GM12878 (cell line): ENCODE measurements around the gene TMEM120B. TPM values are rescaled to one million over a fixed set of nuclear protein-coding genes. Genes with fewer than 3 reads are reported as not detected.

Experiments used
- BRCA1 ChIP-seq: IDR thresholded peaks from 2 replicates; pipeline ENCODE4 v1.6.1; 2011; ENCODE audit warnings: low read depth, low read length, improper control_type of control experiment
- CHD4 ChIP-seq: fragments of 200-600 bp; sonication (generic); IDR thresholded peaks from 2 replicates; pipeline ENCODE4 v1.6.1; 2016; ENCODE audit warnings: mild to moderate bottlenecking
- E2F4 ChIP-seq: IDR thresholded peaks from 2 replicates; pipeline ENCODE4 v1.6.1; 2012; ENCODE audit warnings: low read depth, low read length, improper control_type of control experiment
- ETV6 ChIP-seq, 2 experiments: fragments of 450-650 bp in 1 of 2; IDR thresholded peaks in 1 of 2; conservative IDR thresholded peaks in 1 of 2; 2 replicates each; pipeline ENCODE4 v1.6.1; 2014; ENCODE audit warnings: antibody characterized with exemption in 1 of 2, borderline replicate concordance in 1 of 2, low read depth in 1 of 2, mild to moderate bottlenecking in 1 of 2, moderate library complexity in 1 of 2
- HDGF ChIP-seq: fragments of 450-650 bp; IDR thresholded peaks from 2 replicates; pipeline ENCODE4 v1.6.1; 2016; ENCODE audit warnings: antibody characterized with exemption
- KAT2A ChIP-seq: conservative IDR thresholded peaks from 2 replicates; pipeline ENCODE4 v1.6.1; 2011; ENCODE audit warnings: low read depth, low read length; ENCODE audit not compliant: control insufficient read depth
- KDM1A ChIP-seq: fragments of 200-600 bp; sonication (generic); IDR thresholded peaks from 2 replicates; pipeline ENCODE4 v1.6.1; 2016; ENCODE audit warnings: borderline replicate concordance
- LARP7 ChIP-seq: fragments of 450-650 bp; IDR thresholded peaks from 2 replicates; pipeline ENCODE4 v1.6.1; 2017; ENCODE audit warnings: mild to moderate bottlenecking
- NBN ChIP-seq: fragments of 450-650 bp; IDR thresholded peaks from 2 replicates; pipeline ENCODE4 v1.6.1; 2016
- PAX5 ChIP-seq: IDR thresholded peaks from 2 replicates; pipeline ENCODE4 v1.6.1; 2011; ENCODE audit warnings: low read depth, low read length, borderline replicate concordance
- PAX8 ChIP-seq: fragments of 450-650 bp; IDR thresholded peaks from 2 replicates; pipeline ENCODE4 v1.6.1; 2017; ENCODE audit warnings: mild to moderate bottlenecking, moderate library complexity
- PML ChIP-seq: IDR thresholded peaks from 2 replicates; pipeline ENCODE4 v1.6.1; 2012; ENCODE audit warnings: low read length, inconsistent platforms
- RFX5 ChIP-seq: IDR thresholded peaks from 2 replicates; pipeline ENCODE4 v1.6.1; 2011; ENCODE audit warnings: low read depth, low read length, improper control_type of control experiment
- SIX5 ChIP-seq: IDR thresholded peaks from 2 replicates; pipeline ENCODE4 v1.6.1; 2011; ENCODE audit warnings: mild to moderate bottlenecking, low read depth, low read length, moderate library complexity; ENCODE audit not compliant: severe bottlenecking
- SRF ChIP-seq, 2 experiments: IDR thresholded peaks; 2 replicates each; pipeline ENCODE4 v1.6.1; 2011; ENCODE audit warnings: low read depth in 2 of 2, low read length in 2 of 2, mild to moderate bottlenecking in 1 of 2, moderate library complexity in 1 of 2
- STAT1 ChIP-seq: fragments of 450-650 bp; conservative IDR thresholded peaks from 2 replicates; pipeline ENCODE4 v1.6.1; 2014; ENCODE audit warnings: antibody characterized with exemption, mild to moderate bottlenecking
- USF1 ChIP-seq: IDR thresholded peaks from 2 replicates; pipeline ENCODE4 v1.6.1; 2011; ENCODE audit warnings: borderline replicate concordance, low read depth, mild to moderate bottlenecking, moderate library complexity, mixed read lengths, low read length; ENCODE audit not compliant: insufficient read depth; ENCODE audit errors: extremely low read length
- ZBTB11 ChIP-seq: fragments of 450-650 bp; formaldehyde crosslinking; IDR thresholded peaks from 2 replicates; pipeline ENCODE4 v1.5.0; 2022; ENCODE audit warnings: mild to moderate bottlenecking, missing genetic modification characterization
- ZNF687 ChIP-seq: fragments of 450-650 bp; IDR thresholded peaks from 2 replicates; pipeline ENCODE4 v1.6.1; 2017; ENCODE audit warnings: mild to moderate bottlenecking, moderate library complexity
- ZZZ3 ChIP-seq: IDR thresholded peaks from 2 replicates; pipeline ENCODE4 v1.6.1; 2011; ENCODE audit warnings: low read depth; ENCODE audit not compliant: control insufficient read depth, insufficient read length
- polyA plus RNA-seq, 11 experiments: library from polyadenylated mRNA; depleted of rRNA in 4 of 11; unstranded in 6 of 11; stranded (reverse) in 5 of 11; fragments of >200 nt; fragmentation: Nextera tagmentation in 4 of 11; fragmentation: Illumina TruSeq in 1 of 11; extraction: Ambion mirVana in 4 of 11; extraction: Trizol in 1 of 11; gene quantifications; 1 replicate in 1 of 11; 2 replicates in 10 of 11; pipeline versions ENCODE4 v1.2.1 to v1.2.3, GENCODE V29; 2011 to 2016; ENCODE audit warnings: inconsistent platforms in 2 of 11, missing spikeins in 2 of 11, low read depth in 1 of 11
- total RNA-seq, 4 experiments: library from RNA; depleted of rRNA in 3 of 4; stranded (reverse); fragments of >200 nt in 3 of 4; fragmentation: Illumina TruSeq in 1 of 4; extraction: Trizol in 1 of 4; gene quantifications; 2 replicates each; pipeline versions ENCODE4 v1.2.1 to v1.2.3, GENCODE V29; 2013 to 2021

TMEM120B gene
- total and polyA plus RNA-seq, 10 of the 15 experiments (the other 5 are each of a cell fraction or from before 2014, with no cell fraction given): 4.0 to 26.2 (median 9.2) TPM

- no peak for TF ChIP-seq NBN
- no peak for TF ChIP-seq USF1
- TF ChIP-seq ETV6 (conservative IDR thresholded peaks at IDR 0.05 in 1 of 2, IDR thresholded peaks at IDR 0.05 in 1 of 2; ENCODE audit: borderline replicate concordance in 1 of 2, low read depth in 1 of 2): 0 out of 4 replicates have a peak, but pooled peaks of 1 of the 2 experiments have one; percentile 26
- TF ChIP-seq BRCA1: no peak
- TF ChIP-seq CHD4: no peak
- TF ChIP-seq ZBTB11: no peak
- no peak for TF ChIP-seq KDM1A
- peak; percentile 74; the same call in 1 of the 2 replicates for TF ChIP-seq PAX5
- no peak for TF ChIP-seq KAT2A
- no peak for TF ChIP-seq ZZZ3
- TF ChIP-seq HDGF: no peak; the same call in 1 of the 2 replicates
- peak; percentile 30; the same call in 1 of the 2 replicates for TF ChIP-seq LARP7
- TF ChIP-seq PML: peak; percentile 63; the same call in 1 of the 2 replicates
- no peak for TF ChIP-seq E2F4
- TF ChIP-seq RFX5: no peak
- TF ChIP-seq SRF (IDR thresholded peaks at IDR 0.05; ENCODE audit: low read depth in 2 of 2, low read length in 2 of 2): no peak
- peak; percentile 18 for TF ChIP-seq SIX5
- no peak for TF ChIP-seq ZNF687
- TF ChIP-seq PAX8: no peak
- TF ChIP-seq STAT1: no peak
Observed at GRCh38 chr12:121781998-121782979, 69.7 kb downstream of the TMEM120B start (continued).
